ENCODE results near the gene CCSER1.

- TF ChIP-seq EZH2 (IDR thresholded peaks at IDR 0.05; ENCODE audit: borderline replicate concordance, insufficient read depth, low read depth, low read length, poor library complexity, severe bottlenecking) (no peak), CTCF (IDR thresholded peaks at IDR 0.05) (no peak)
These were observed 1495.9 kb downstream of the CCSER1 start for GRCh38 chr4:91622925-91623602.

Data from B cell (primary cell).